K562 (cell line): Measurements from ENCODE around the gene CACNA1I. TPM values are rescaled to one million over a fixed set of nuclear protein-coding genes. Genes with fewer than 3 reads are reported as not detected.
A peak's percentile ranks its signal among the peaks of the same experiment; 100 is the strongest.

Experiments
- BACH1 ChIP-seq: fragments of 200-800 bp; sonication (Bioruptor generic); IDR thresholded peaks from 2 replicates; pipeline ENCODE4 v1.6.1; 2016; ENCODE audit warnings: missing genetic modification characterization, missing compliant biosample characterization
- HDAC1 ChIP-seq, 2 experiments: fragments of 450-650 bp; IDR thresholded peaks; 2 replicates each; pipeline ENCODE4 v1.6.1; 2016 to 2017; ENCODE audit warnings: inconsistent platforms in 1 of 2, mild to moderate bottlenecking in 1 of 2, moderate library complexity in 1 of 2
- KAT2B ChIP-seq: IDR thresholded peaks from one replicate; pipeline ENCODE4 v1.6.1; 2012; ENCODE audit warnings: low read depth, mild to moderate bottlenecking, control low read depth, inconsistent platforms, low read length, moderate library complexity
- KAT7 ChIP-seq: sonication (generic); formaldehyde crosslinking; IDR thresholded peaks from 2 replicates; pipeline ENCODE4 v1.8.0; 2022; ENCODE audit warnings: missing genetic modification reagents, mild to moderate bottlenecking, borderline replicate concordance
- NCOA1 ChIP-seq: fragments of 450-650 bp; IDR thresholded peaks from 2 replicates; pipeline ENCODE4 v1.6.1; 2016; ENCODE audit warnings: low read depth
- PHF8 ChIP-seq: fragments of 200-600 bp; sonication (generic); IDR thresholded peaks from 2 replicates; pipeline ENCODE4 v1.6.1; 2012; ENCODE audit warnings: mixed run types, mild to moderate bottlenecking, inconsistent platforms, low read length, moderate library complexity, borderline replicate concordance
- RB1 ChIP-seq: fragments of 450-650 bp; IDR thresholded peaks from 2 replicates; pipeline ENCODE4 v1.6.1; 2017; ENCODE audit warnings: low read depth, mild to moderate bottlenecking
- RBFOX2 ChIP-seq: fragments of 200-400 bp; formaldehyde crosslinking; IDR thresholded peaks from 2 replicates; pipeline ENCODE4 v1.6.1; 2017; ENCODE audit warnings: low read depth, mild to moderate bottlenecking, low read length, moderate library complexity
- RBM25 ChIP-seq: fragments of 200-400 bp; formaldehyde crosslinking; IDR thresholded peaks from 2 replicates; pipeline ENCODE4 v1.6.1; 2018; ENCODE audit warnings: low read length, low read depth, moderate library complexity; ENCODE audit not compliant: severe bottlenecking
- ZFX ChIP-seq: sonication (generic); formaldehyde crosslinking; IDR thresholded peaks from 2 replicates; pipeline ENCODE4 v1.8.0; 2022; ENCODE audit warnings: mild to moderate bottlenecking, missing genetic modification reagents, moderate library complexity
- ZNF444 ChIP-seq: fragments of 250-450 bp; sonication (Bioruptor Pico); IDR thresholded peaks from 2 replicates; pipeline ENCODE4 v1.4.0; 2020; ENCODE audit warnings: mild to moderate bottlenecking, moderate library complexity
- polyA plus RNA-seq, 8 experiments: library from polyadenylated mRNA; depleted of rRNA in 4 of 8; stranded (reverse) in 5 of 8; unstranded in 3 of 8; fragments of >200 nt; fragmentation: Nextera tagmentation in 2 of 8; fragmentation: Illumina TruSeq in 1 of 8; extraction: Ambion mirVana in 2 of 8; extraction: Trizol in 1 of 8; gene quantifications; 2 replicates each; pipeline versions ENCODE4 v1.2.1 to v1.2.3, GENCODE V29; 2011 to 2014; ENCODE audit warnings: inconsistent platforms in 1 of 8, missing spikeins in 1 of 8
- total RNA-seq, 7 experiments: library from RNA; depleted of rRNA in 6 of 7; stranded (reverse); fragments of >200 nt in 6 of 7; fragmentation: Illumina TruSeq in 2 of 7; extraction: Trizol in 2 of 7; gene quantifications; 2 replicates each; pipeline versions ENCODE4 v1.2.1 to v1.2.3, GENCODE V29; 2011 to 2021; ENCODE audit warnings: low replicate concordance in 1 of 7
- TF ChIP-seq, protein P1 (sequence below): fragments of 450-650 bp; IDR thresholded peaks from 2 replicates; pipeline ENCODE4 v1.6.1; 2016
- TF ChIP-seq, protein P2 (sequence below): IDR thresholded peaks from 2 replicates; pipeline ENCODE4 v1.6.1; 2012; ENCODE audit warnings: low read depth, low read length, improper control_type of control experiment, borderline replicate concordance
- TF ChIP-seq, protein P3 (sequence below): sonication (generic); formaldehyde crosslinking; IDR thresholded peaks from 2 replicates; pipeline ENCODE4 v1.8.1; 2023; ENCODE audit warnings: mild to moderate bottlenecking, missing genetic modification reagents
- TF ChIP-seq, protein P4 (sequence below): fragments of 250-450 bp; sonication (Bioruptor Pico); IDR thresholded peaks from 2 replicates; pipeline ENCODE4 v1.5.0; 2022; ENCODE audit warnings: mild to moderate bottlenecking
- TF ChIP-seq, protein P5 (sequence below): fragments of 250-450 bp; sonication (Bioruptor Pico); IDR thresholded peaks from 2 replicates; pipeline ENCODE4 v1.9.0; 2021; ENCODE audit warnings: mild to moderate bottlenecking, inconsistent platforms

The CACNA1I gene
- total and polyA plus RNA-seq, 9 of the 15 experiments (the other 6 are each of a cell fraction or from before 2014, with no cell fraction given) = 0.01 to 0.79 (median 0.32) TPM; not detected in 1

DNA sequence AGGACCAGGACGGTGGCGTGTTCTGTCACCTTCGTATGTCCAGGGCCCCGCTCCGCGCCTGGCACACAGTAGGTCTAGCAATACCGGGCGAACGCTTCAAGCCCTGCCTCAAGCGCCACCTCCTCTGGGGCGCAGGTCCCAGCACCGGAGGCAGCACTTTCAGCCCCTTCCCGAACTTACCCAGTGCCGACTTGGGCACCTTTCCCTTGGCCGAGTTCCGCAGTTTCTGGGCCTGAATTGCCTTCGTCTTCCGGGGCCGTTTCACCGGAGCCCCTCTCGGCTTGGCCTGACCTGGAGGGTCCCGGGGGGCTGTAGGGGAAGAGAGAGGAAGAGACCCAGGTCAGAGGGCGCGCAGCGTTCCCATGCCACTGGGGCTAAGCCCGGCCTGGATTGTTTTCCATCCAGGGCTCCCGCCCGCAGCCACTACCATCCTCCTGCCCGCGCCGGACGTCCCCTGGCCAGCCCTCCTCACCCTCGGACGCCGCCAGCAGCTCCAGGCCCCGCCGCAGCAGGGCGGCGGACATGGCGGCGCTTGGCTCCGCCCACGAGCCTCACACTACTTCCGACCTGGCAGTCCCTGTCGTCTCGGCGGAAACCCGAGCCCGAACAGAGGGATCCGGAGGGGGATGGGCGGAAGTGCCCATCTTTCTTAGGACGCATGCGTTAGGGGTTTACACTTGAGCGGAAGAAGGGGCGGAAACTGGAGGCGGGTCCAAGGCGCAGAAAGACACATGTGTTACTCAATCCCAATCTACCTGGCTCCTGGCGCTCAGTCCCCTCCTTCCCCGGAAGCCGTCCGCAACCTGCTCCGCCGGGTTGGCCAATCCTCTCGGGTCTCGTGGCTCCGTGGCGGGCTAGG lies 38.1 kb upstream of the CACNA1I start, which contains the start of gene RPS19BP1 (continued):
- TF ChIP-seq NCOA1 = peak; percentile 90
- TF ChIP-seq, protein P1, sequence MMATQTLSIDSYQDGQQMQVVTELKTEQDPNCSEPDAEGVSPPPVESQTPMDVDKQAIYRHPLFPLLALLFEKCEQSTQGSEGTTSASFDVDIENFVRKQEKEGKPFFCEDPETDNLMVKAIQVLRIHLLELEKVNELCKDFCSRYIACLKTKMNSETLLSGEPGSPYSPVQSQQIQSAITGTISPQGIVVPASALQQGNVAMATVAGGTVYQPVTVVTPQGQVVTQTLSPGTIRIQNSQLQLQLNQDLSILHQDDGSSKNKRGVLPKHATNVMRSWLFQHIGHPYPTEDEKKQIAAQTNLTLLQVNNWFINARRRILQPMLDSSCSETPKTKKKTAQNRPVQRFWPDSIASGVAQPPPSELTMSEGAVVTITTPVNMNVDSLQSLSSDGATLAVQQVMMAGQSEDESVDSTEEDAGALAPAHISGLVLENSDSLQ = peak; percentile 98
- TF ChIP-seq RBM25 = no peak
- TF ChIP-seq, protein P2, sequence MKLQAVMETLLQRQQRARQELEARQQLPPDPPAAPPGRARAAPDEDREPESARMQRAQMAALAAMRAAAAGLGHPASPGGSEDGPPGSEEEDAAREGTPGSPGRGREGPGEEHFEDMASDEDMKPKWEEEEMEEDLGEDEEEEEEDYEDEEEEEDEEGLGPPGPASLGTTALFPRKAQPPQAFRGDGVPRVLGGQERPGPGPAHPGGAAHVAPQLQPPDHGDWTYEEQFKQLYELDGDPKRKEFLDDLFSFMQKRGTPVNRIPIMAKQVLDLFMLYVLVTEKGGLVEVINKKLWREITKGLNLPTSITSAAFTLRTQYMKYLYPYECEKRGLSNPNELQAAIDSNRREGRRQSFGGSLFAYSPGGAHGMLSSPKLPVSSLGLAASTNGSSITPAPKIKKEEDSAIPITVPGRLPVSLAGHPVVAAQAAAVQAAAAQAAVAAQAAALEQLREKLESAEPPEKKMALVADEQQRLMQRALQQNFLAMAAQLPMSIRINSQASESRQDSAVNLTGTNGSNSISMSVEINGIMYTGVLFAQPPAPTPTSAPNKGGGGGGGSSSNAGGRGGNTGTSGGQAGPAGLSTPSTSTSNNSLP = no peak
- TF ChIP-seq KAT7 = peak; percentile 79; the same call in 1 of the 2 replicates
- TF ChIP-seq RB1 = 0 out of 2 replicates have a peak, but pooled peaks have one; percentile 35
- no peak for TF ChIP-seq KAT2B
- 0 out of 4 replicates have a peak, but pooled peaks of 1 of the 2 experiments have one; percentile 28 for TF ChIP-seq HDAC1 (IDR thresholded peaks at IDR 0.05)
- TF ChIP-seq, protein P3, sequence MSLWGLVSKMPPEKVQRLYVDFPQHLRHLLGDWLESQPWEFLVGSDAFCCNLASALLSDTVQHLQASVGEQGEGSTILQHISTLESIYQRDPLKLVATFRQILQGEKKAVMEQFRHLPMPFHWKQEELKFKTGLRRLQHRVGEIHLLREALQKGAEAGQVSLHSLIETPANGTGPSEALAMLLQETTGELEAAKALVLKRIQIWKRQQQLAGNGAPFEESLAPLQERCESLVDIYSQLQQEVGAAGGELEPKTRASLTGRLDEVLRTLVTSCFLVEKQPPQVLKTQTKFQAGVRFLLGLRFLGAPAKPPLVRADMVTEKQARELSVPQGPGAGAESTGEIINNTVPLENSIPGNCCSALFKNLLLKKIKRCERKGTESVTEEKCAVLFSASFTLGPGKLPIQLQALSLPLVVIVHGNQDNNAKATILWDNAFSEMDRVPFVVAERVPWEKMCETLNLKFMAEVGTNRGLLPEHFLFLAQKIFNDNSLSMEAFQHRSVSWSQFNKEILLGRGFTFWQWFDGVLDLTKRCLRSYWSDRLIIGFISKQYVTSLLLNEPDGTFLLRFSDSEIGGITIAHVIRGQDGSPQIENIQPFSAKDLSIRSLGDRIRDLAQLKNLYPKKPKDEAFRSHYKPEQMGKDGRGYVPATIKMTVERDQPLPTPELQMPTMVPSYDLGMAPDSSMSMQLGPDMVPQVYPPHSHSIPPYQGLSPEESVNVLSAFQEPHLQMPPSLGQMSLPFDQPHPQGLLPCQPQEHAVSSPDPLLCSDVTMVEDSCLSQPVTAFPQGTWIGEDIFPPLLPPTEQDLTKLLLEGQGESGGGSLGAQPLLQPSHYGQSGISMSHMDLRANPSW (CRISPR knock-in tag) = no peak
- TF ChIP-seq RBFOX2 = peak; percentile 94
- peak; percentile 97; the same call in 1 of the 2 replicates for TF ChIP-seq PHF8
- TF ChIP-seq, protein P4, sequence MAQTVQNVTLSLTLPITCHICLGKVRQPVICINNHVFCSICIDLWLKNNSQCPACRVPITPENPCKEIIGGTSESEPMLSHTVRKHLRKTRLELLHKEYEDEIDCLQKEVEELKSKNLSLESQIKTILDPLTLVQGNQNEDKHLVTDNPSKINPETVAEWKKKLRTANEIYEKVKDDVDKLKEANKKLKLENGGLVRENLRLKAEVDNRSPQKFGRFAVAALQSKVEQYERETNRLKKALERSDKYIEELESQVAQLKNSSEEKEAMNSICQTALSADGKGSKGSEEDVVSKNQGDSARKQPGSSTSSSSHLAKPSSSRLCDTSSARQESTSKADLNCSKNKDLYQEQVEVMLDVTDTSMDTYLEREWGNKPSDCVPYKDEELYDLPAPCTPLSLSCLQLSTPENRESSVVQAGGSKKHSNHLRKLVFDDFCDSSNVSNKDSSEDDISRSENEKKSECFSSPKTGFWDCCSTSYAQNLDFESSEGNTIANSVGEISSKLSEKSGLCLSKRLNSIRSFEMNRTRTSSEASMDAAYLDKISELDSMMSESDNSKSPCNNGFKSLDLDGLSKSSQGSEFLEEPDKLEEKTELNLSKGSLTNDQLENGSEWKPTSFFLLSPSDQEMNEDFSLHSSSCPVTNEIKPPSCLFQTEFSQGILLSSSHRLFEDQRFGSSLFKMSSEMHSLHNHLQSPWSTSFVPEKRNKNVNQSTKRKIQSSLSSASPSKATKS (CRISPR knock-in tag) = no peak
- TF ChIP-seq, protein P5, sequence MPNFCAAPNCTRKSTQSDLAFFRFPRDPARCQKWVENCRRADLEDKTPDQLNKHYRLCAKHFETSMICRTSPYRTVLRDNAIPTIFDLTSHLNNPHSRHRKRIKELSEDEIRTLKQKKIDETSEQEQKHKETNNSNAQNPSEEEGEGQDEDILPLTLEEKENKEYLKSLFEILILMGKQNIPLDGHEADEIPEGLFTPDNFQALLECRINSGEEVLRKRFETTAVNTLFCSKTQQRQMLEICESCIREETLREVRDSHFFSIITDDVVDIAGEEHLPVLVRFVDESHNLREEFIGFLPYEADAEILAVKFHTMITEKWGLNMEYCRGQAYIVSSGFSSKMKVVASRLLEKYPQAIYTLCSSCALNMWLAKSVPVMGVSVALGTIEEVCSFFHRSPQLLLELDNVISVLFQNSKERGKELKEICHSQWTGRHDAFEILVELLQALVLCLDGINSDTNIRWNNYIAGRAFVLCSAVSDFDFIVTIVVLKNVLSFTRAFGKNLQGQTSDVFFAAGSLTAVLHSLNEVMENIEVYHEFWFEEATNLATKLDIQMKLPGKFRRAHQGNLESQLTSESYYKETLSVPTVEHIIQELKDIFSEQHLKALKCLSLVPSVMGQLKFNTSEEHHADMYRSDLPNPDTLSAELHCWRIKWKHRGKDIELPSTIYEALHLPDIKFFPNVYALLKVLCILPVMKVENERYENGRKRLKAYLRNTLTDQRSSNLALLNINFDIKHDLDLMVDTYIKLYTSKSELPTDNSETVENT = 0 out of 2 replicates have a peak, but pooled peaks have one; percentile 22
- TF ChIP-seq ZNF444 (CRISPR knock-in tag) = no peak
- TF ChIP-seq BACH1 (tag) = no peak
- peak; percentile 65 for TF ChIP-seq ZFX (CRISPR knock-in tag)
